Panc1 (cell line): ENCODE data around the gene POU2AF2.

Experiments
- CTCF ChIP-seq: fragments of 450-650 bp; IDR thresholded peaks from 2 replicates; pipeline ENCODE4 v1.5.1; 2017; ENCODE audit warnings: mild to moderate bottlenecking
- POLR2AphosphoS5 ChIP-seq: IDR thresholded peaks from 2 replicates; pipeline ENCODE4 v1.6.1; 2012; ENCODE audit warnings: mild to moderate bottlenecking, low read depth, low read length, moderate library complexity
- REST ChIP-seq, 2 experiments: IDR thresholded peaks; 2 replicates each; pipeline ENCODE4 v1.6.1; 2011 to 2012; ENCODE audit warnings: low read depth in 2 of 2, control low read depth in 1 of 2, low read length in 1 of 2, mild to moderate bottlenecking in 1 of 2, moderate library complexity in 1 of 2; ENCODE audit not compliant: insufficient read depth in 1 of 2
- SIN3A ChIP-seq: IDR thresholded peaks from 2 replicates; pipeline ENCODE4 v1.6.1; 2012; ENCODE audit warnings: low read depth, mild to moderate bottlenecking, low read length, moderate library complexity, borderline replicate concordance; ENCODE audit not compliant: insufficient read depth
- TCF7L2 ChIP-seq: IDR thresholded peaks from 2 replicates; pipeline ENCODE4 v1.6.1; 2011; ENCODE audit warnings: mild to moderate bottlenecking, low read depth, low read length, inconsistent platforms

DNA sequence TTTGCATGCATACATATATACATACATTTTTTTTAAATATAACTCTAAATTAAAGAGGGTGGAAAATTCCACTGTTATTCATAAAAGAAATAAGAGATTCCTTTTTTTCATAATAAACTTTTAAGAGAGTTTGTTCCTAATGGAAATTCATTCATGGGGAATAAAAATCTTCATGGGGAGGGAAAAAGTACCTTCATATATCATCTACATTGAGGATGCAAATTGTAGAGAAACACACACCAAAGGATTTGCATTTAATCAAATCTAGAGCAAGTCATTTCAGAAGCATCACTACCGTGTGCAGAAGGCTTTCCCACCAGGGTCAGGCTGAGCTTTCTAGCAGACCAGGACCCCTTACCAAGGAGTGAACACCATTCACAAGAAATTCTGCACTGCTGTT is at the start of gene POU2AF2:
- no peak for TF ChIP-seq CTCF
- no peak for TF ChIP-seq SIN3A
- no peak for TF ChIP-seq REST (IDR thresholded peaks at IDR 0.05; ENCODE audit: insufficient read depth in 1 of 2, low read depth in 2 of 2, low read length in 1 of 2)
- TF ChIP-seq POLR2AphosphoS5: no peak
- no peak for TF ChIP-seq TCF7L2
